ENCODE measurements around the gene ODF2L. TPM values are rescaled to one million over a fixed set of nuclear protein-coding genes. Genes with fewer than 3 reads are reported as not detected.

Gene ODF2L
- total and polyA plus RNA-seq, 4 donors = 3.0 to 6.5 (median 5.2) TPM

GRCh38 chr1:86423873-86424272, 27.8 kb upstream of the ODF2L start, which contains the start of gene CLCA2:
Gene CLCA2, plus strand, starts transcription at chr1:86424171. Its CDS starts 77 bp downstream, at chr1:86424248.
- TF ChIP-seq SP1 (IDR thresholded peaks at IDR 0.05) (no peak), HNF4A (conservative IDR thresholded peaks at IDR 0.05) (no peak), EGR1 (IDR thresholded peaks at IDR 0.05; ENCODE audit: low read depth in 2 of 2) (no peak), JUND (IDR thresholded peaks at IDR 0.05) (no peak), NR2F2 (IDR thresholded peaks at IDR 0.05) (no peak), TAF1 (conservative IDR thresholded peaks at IDR 0.05) (no peak)
- TF ChIP-seq, protein P1, sequence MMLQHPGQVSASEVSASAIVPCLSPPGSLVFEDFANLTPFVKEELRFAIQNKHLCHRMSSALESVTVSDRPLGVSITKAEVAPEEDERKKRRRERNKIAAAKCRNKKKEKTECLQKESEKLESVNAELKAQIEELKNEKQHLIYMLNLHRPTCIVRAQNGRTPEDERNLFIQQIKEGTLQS (IDR thresholded peaks at IDR 0.05) = no peak
- no peak for DNase-seq (ENCODE audit: low spot score)
- H3K27ac ChIP-seq (ENCODE audit: low read depth in 1 of 2, low read length in 2 of 2) = no peak within 1 kb of the TSS
- no peak within 1 kb of the TSS for H3K9ac ChIP-seq (ENCODE audit: low read depth in 1 of 2, low read length in 2 of 2)
- no peak within 1 kb of the TSS for H3K4me3 ChIP-seq (ENCODE audit: low read depth in 1 of 3, low read length in 3 of 3)
- H3K4me1 ChIP-seq (ENCODE audit: control insufficient read depth in 4 of 4, insufficient read depth in 4 of 4, low read length in 3 of 4) = no peaks in the 10 kb centered on the region
- H3K9me3 ChIP-seq (ENCODE audit: control insufficient read depth in 4 of 4, low read length in 3 of 4) = no peaks in the 10 kb centered on the region
- H3K36me3 ChIP-seq (ENCODE audit: control insufficient read depth in 4 of 4, insufficient read depth in 3 of 4, low read depth in 1 of 4, low read length in 3 of 4) = no peaks in the 10 kb centered on the region
- H3K27me3 ChIP-seq (ENCODE audit: control insufficient read depth in 4 of 4, insufficient read depth in 4 of 4, low read length in 3 of 4) = peaks cover 0 to 5% (median 0%) of the 10 kb centered on the region in 4 donors

DNA sequence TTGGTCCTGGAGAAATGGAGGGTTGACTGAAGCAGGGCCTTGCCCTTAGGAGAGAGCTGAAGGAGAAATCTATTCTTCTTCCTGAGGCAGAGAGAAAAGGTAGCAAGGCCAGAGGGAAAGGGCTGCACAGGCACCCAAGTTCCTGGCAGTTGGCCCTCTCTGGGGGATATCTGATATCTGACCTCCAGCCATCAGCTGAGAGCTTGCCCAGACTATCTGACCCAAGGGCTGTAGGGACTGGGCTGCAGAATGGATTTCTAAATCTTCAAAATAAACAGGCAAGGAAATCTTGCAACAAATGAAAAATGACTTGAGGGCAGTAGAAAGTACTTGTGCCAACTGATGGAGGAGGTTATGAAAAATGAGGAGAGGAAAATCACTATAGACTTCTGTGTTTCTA, 27.4 kb upstream of the ODF2L start:
- H3K9me3 ChIP-seq (ENCODE audit: control insufficient read depth in 4 of 4, low read length in 3 of 4) = no peaks in the 10 kb centered on the region
- no peak overlapping the region for H3K9ac ChIP-seq (ENCODE audit: low read depth in 1 of 2, low read length in 2 of 2)
- no peak for DNase-seq (ENCODE audit: low spot score)
- H3K27ac ChIP-seq (ENCODE audit: low read depth in 1 of 2, low read length in 2 of 2) = no peak overlapping the region
- no peak overlapping the region for H3K4me3 ChIP-seq (ENCODE audit: low read depth in 1 of 3, low read length in 3 of 3)
- no peaks in the 10 kb centered on the region for H3K4me1 ChIP-seq (ENCODE audit: control insufficient read depth in 4 of 4, insufficient read depth in 4 of 4, low read length in 3 of 4)
- H3K36me3 ChIP-seq (ENCODE audit: control insufficient read depth in 4 of 4, insufficient read depth in 3 of 4, low read depth in 1 of 4, low read length in 3 of 4) = no peaks in the 10 kb centered on the region
- peaks cover 0 to 5% (median 0%) of the 10 kb centered on the region in 4 donors for H3K27me3 ChIP-seq (ENCODE audit: control insufficient read depth in 4 of 4, insufficient read depth in 4 of 4, low read length in 3 of 4)
- TF ChIP-seq EGR1 (IDR thresholded peaks at IDR 0.05; ENCODE audit: low read depth in 2 of 2) (no peak), FOXA1 (IDR thresholded peaks at IDR 0.05) (no peak), SP1 (IDR thresholded peaks at IDR 0.05) (no peak), HNF4G (IDR thresholded peaks at IDR 0.05) (no peak), GABPA (IDR thresholded peaks at IDR 0.05 in 1 of 2, conservative IDR thresholded peaks at IDR 0.05 in 1 of 2) (no peak), NR2F2 (IDR thresholded peaks at IDR 0.05) (no peak), HNF4A (conservative IDR thresholded peaks at IDR 0.05) (no peak), FOXA2 (IDR thresholded peaks at IDR 0.05) (no peak), RAD21 (IDR thresholded peaks at IDR 0.05) (no peak)
- TF ChIP-seq, protein P2, sequence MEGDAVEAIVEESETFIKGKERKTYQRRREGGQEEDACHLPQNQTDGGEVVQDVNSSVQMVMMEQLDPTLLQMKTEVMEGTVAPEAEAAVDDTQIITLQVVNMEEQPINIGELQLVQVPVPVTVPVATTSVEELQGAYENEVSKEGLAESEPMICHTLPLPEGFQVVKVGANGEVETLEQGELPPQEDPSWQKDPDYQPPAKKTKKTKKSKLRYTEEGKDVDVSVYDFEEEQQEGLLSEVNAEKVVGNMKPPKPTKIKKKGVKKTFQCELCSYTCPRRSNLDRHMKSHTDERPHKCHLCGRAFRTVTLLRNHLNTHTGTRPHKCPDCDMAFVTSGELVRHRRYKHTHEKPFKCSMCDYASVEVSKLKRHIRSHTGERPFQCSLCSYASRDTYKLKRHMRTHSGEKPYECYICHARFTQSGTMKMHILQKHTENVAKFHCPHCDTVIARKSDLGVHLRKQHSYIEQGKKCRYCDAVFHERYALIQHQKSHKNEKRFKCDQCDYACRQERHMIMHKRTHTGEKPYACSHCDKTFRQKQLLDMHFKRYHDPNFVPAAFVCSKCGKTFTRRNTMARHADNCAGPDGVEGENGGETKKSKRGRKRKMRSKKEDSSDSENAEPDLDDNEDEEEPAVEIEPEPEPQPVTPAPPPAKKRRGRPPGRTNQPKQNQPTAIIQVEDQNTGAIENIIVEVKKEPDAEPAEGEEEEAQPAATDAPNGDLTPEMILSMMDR (IDR thresholded peaks at IDR 0.05; ENCODE audit: low read depth, low read length, missing input control) = no peak
- TF ChIP-seq, protein P3, sequence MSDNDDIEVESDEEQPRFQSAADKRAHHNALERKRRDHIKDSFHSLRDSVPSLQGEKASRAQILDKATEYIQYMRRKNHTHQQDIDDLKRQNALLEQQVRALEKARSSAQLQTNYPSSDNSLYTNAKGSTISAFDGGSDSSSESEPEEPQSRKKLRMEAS (IDR thresholded peaks at IDR 0.05) = no peak
- TF ChIP-seq, protein P4, sequence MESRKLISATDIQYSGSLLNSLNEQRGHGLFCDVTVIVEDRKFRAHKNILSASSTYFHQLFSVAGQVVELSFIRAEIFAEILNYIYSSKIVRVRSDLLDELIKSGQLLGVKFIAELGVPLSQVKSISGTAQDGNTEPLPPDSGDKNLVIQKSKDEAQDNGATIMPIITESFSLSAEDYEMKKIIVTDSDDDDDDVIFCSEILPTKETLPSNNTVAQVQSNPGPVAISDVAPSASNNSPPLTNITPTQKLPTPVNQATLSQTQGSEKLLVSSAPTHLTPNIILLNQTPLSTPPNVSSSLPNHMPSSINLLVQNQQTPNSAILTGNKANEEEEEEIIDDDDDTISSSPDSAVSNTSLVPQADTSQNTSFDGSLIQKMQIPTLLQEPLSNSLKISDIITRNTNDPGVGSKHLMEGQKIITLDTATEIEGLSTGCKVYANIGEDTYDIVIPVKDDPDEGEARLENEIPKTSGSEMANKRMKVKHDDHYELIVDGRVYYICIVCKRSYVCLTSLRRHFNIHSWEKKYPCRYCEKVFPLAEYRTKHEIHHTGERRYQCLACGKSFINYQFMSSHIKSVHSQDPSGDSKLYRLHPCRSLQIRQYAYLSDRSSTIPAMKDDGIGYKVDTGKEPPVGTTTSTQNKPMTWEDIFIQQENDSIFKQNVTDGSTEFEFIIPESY (IDR thresholded peaks at IDR 0.05) = no peak
